Posterior cingulate gyrus (tissue), 11 donors: ENCODE data around the gene GNG10.

Experiments used
- DNase-seq, 10 donors: peaks; one replicate each; pipeline versions ENCODE4 v3.0.0 to v3.0.0-alpha.2; 2020 to 2021; ENCODE audit warnings: mixed read lengths in 3 of 10
- intact Hi-C: fragments of 100-400 bp; cut with DNase I; formaldehyde crosslinking; loops from one replicate; pipeline ENCODE4 v1.15.1; 2023

Gene GNG10

GRCh38 chr9:111712369-111712768 lies 51.0 kb downstream of the GNG10 start:
- DNase-seq: no peak
- intact Hi-C loops: no loop called here

GRCh38 chr9:111715471-111715870 lies 54.1 kb downstream of the GNG10 start:
- DNase-seq: no peak
- intact Hi-C loops: no loop called here

- intact Hi-C loops: no loop called here
- DNase-seq: no peak
These were observed 58.1 kb downstream of the GNG10 start for GRCh38 chr9:111719541-111719940.
